ENCODE data around the gene PIGU. TPM values are rescaled to one million over a fixed set of nuclear protein-coding genes. Genes with fewer than 3 reads are reported as not detected.

Gene PIGU
- polyA plus RNA-seq, 1 of the 3 experiments (the other 2 are of a cell fraction): 40.3 TPM

DNA sequence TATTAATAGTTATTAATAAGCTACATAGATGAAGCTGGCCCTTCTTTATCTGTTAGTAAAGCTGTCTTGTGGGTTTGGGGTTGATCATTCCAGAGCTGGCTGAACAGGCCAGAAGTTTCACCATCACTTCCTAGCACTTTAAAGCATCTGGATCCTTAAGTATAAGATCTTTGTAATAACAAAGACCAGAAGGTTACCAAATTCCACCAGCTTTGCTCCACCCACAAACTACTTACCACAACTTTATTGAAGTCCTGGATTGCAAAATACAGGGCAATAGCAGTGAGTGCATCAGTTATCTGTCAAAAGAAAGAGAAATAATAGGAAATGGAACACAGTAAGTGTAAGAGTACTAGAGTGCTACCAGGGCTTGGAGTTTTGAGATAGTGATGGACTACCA is 33.0 kb downstream of the PIGU start:
- Histone ChIP-seq H3K4me1 (ENCODE audit: control insufficient read depth in 1 of 2, insufficient read depth in 2 of 2, low read depth in 1 of 2, low read length in 1 of 2) (peaks cover 0 to 4% of the 10 kb centered on the region in 2 experiments; a peak in 1 of 4 replicates), H3K9me2 (no peaks in the 10 kb centered on the region), H3K4me2 (no peak overlapping the region), H3K9ac (no peak overlapping the region), H3K27ac (ENCODE audit: low read depth in 2 of 2, low read length in 1 of 2) (no peak overlapping the region), H3K9me3 (no peaks in the 10 kb centered on the region), H2AFZ (ENCODE audit: low read depth) (no peak overlapping the region), H3F3A (replicated peaks; ENCODE audit: insufficient read depth) (no peaks in the 10 kb centered on the region), H3K79me2 (ENCODE audit: insufficient read depth) (no peaks in the 10 kb centered on the region), H3K4me3 (ENCODE audit: low read depth in 2 of 2, low read length in 1 of 2) (no peak overlapping the region), H4K20me1 (ENCODE audit: insufficient read depth) (no peaks in the 10 kb centered on the region), H3K36me3 (replicated peaks in 1 of 2; ENCODE audit: control insufficient read depth in 1 of 2, insufficient read depth in 2 of 2, low read length in 1 of 2) (no peaks in the 10 kb centered on the region), H3K27me3 (ENCODE audit: insufficient read depth) (no peaks in the 10 kb centered on the region)
- ChIA-PET POLR2A (no interaction called here), CTCF (no interaction called here)
- DNase-seq: no peak
- no peak for TF ChIP-seq RAD21 (IDR thresholded peaks at IDR 0.05; ENCODE audit: low read length)
- TF ChIP-seq, protein P1, sequence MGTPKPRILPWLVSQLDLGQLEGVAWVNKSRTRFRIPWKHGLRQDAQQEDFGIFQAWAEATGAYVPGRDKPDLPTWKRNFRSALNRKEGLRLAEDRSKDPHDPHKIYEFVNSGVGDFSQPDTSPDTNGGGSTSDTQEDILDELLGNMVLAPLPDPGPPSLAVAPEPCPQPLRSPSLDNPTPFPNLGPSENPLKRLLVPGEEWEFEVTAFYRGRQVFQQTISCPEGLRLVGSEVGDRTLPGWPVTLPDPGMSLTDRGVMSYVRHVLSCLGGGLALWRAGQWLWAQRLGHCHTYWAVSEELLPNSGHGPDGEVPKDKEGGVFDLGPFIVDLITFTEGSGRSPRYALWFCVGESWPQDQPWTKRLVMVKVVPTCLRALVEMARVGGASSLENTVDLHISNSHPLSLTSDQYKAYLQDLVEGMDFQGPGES (IDR thresholded peaks at IDR 0.05; ENCODE audit: low read depth, low read length): no peak
- TF ChIP-seq TAF1 (IDR thresholded peaks at IDR 0.05; ENCODE audit: borderline replicate concordance, low read depth, low read length): no peak
- TF ChIP-seq EZH2phosphoT487 (IDR thresholded peaks at IDR 0.05; ENCODE audit: borderline replicate concordance, low read depth): no peak
- TF ChIP-seq RXRA (IDR thresholded peaks at IDR 0.05; ENCODE audit: borderline replicate concordance, low read depth): no peak
- no peak for TF ChIP-seq JUND (IDR thresholded peaks at IDR 0.05)
- no peak for TF ChIP-seq FOXJ3 (CRISPR knock-in tag; IDR thresholded peaks at IDR 0.05)
- no peak for TF ChIP-seq RCOR1 (IDR thresholded peaks at IDR 0.05; ENCODE audit: low read length)
- no peak for TF ChIP-seq POLR2AphosphoS5 (IDR thresholded peaks at IDR 0.05; ENCODE audit: low read depth, low read length)
- TF ChIP-seq NFIC (IDR thresholded peaks at IDR 0.05; ENCODE audit: borderline replicate concordance): no peak
- TF ChIP-seq GABPA (IDR thresholded peaks at IDR 0.05; ENCODE audit: low read depth): no peak
- no peak for TF ChIP-seq CHD2 (IDR thresholded peaks at IDR 0.05; ENCODE audit: low read length, partially characterized antibody)

DNA sequence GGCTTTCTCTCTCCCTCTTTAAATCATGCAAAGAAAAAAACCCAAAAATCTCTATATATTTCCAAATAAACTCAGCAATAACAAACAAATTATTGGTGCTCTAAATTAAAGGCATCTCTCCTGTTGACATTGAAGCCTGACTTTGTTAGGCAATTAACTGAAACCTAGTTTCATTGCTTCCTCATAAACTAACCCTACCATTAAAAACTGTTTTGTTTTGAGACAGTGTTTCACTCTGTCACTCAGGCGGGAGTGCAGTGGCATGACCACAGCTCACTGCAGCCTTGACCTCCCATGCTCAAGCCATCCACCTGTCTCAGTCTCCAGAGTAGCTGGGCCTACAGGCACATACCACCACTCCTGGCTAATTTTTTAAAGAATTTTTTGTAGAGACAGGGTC is 34.9 kb downstream of the PIGU start:
- CTCF ChIA-PET: no interaction called here
- peaks cover 6 to 7% of the 10 kb centered on the region in 2 experiments for H3K36me3 ChIP-seq (replicated peaks in 1 of 2; ENCODE audit: control insufficient read depth in 1 of 2, insufficient read depth in 2 of 2, low read length in 1 of 2)
- H3K9me3 ChIP-seq: no peaks in the 10 kb centered on the region
- no peaks in the 10 kb centered on the region for H3F3A ChIP-seq (replicated peaks; ENCODE audit: insufficient read depth)
- no peaks in the 10 kb centered on the region for H4K20me1 ChIP-seq (ENCODE audit: insufficient read depth)
- H3K27ac ChIP-seq (ENCODE audit: low read depth in 2 of 2, low read length in 1 of 2): no peak overlapping the region
- no peak overlapping the region for H3K9ac ChIP-seq
- no peak for TF ChIP-seq SIN3A (IDR thresholded peaks at IDR 0.05; ENCODE audit: borderline replicate concordance, low read depth, low read length)
- no peak for TF ChIP-seq NRF1 (IDR thresholded peaks at IDR 0.05; ENCODE audit: low read depth, low read length)
- TF ChIP-seq FOSL2 (IDR thresholded peaks at IDR 0.05; ENCODE audit: borderline replicate concordance, low read depth): no peak
- TF ChIP-seq, protein P2, sequence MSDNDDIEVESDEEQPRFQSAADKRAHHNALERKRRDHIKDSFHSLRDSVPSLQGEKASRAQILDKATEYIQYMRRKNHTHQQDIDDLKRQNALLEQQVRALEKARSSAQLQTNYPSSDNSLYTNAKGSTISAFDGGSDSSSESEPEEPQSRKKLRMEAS (IDR thresholded peaks at IDR 0.05; ENCODE audit: low read depth): no peak
- no peak overlapping the region for H2AFZ ChIP-seq (ENCODE audit: low read depth)
- 100% methylated on average over 1 of the region's 1 CpG for WGBS (ENCODE audit: low lambda C conversion rate)
- H3K4me2 ChIP-seq: no peak overlapping the region
- no peaks in the 10 kb centered on the region for H3K27me3 ChIP-seq (ENCODE audit: insufficient read depth)
- H3K4me1 ChIP-seq (ENCODE audit: control insufficient read depth in 1 of 2, insufficient read depth in 2 of 2, low read depth in 1 of 2, low read length in 1 of 2): peaks cover 0 to 4% of the 10 kb centered on the region in 2 experiments; a peak in 1 of 4 replicates
- H3K9me2 ChIP-seq: no peaks in the 10 kb centered on the region
- no peaks in the 10 kb centered on the region for H3K79me2 ChIP-seq (ENCODE audit: insufficient read depth)
- H3K4me3 ChIP-seq (ENCODE audit: low read depth in 2 of 2, low read length in 1 of 2): no peak overlapping the region
- no peak for DNase-seq
- POLR2A ChIA-PET: no interaction called here
